Measurements from ENCODE around the gene TRIM38.

TRIM38 gene

GRCh38 chr6:25949695-25950094, 12.9 kb upstream of the TRIM38 start:
- H3K4me1 ChIP-seq = peaks cover 0 to 7% (median 5%) of the 10 kb centered on the region in 10 experiments; a peak in 9 of 20 replicates
- H3K9ac ChIP-seq = no peak overlapping the region
- H3K9me3 ChIP-seq (replicated peaks in 1 of 11) = peaks cover 20 to 78% (median 56%) of the 10 kb centered on the region in 11 experiments
- 0 out of 22 replicates have a peak, but pooled peaks cover 0 to 2% (median 0%) of the 10 kb centered on the region in 11 experiments for H3K36me3 ChIP-seq
- no peak overlapping the region for H3K4me2 ChIP-seq
- H3K27me3 ChIP-seq = no peaks in the 10 kb centered on the region
- H3K27ac ChIP-seq = no peak overlapping the region
- H3K4me3 ChIP-seq = no peak overlapping the region
- TF ChIP-seq Cebpa-rat (IDR thresholded peaks at IDR 0.05) = no peak
- H4K20me1 ChIP-seq = no peaks in the 10 kb centered on the region

- Histone ChIP-seq H3K4me2 (no peak overlapping the region), H3K27ac (no peak overlapping the region), H3K9me3 (replicated peaks in 1 of 11) (peaks cover 20 to 80% (median 54%) of the 10 kb centered on the region in 11 experiments), H3K36me3 (0 out of 22 replicates have a peak, but pooled peaks cover 0 to 2% (median 0%) of the 10 kb centered on the region in 11 experiments), H3K9ac (no peak overlapping the region), H4K20me1 (no peaks in the 10 kb centered on the region), H3K4me1 (peaks cover 0 to 1% (median 0%) of the 10 kb centered on the region in 10 experiments; a peak in 7 of 20 replicates), H3K4me3 (no peak overlapping the region), H3K27me3 (no peaks in the 10 kb centered on the region)
- TF ChIP-seq Cebpa-rat (IDR thresholded peaks at IDR 0.05) = no peak
These were observed 12.3 kb upstream of the TRIM38 start for GRCh38 chr6:25950297-25950696.

- Histone ChIP-seq H3K4me1 (no peaks in the 10 kb centered on the region), H3K4me3 (no peak overlapping the region), H3K4me2 (no peak overlapping the region), H3K27me3 (no peaks in the 10 kb centered on the region), H3K9ac (no peak overlapping the region), H4K20me1 (no peaks in the 10 kb centered on the region), H3K27ac (no peak overlapping the region), H3K36me3 (0 out of 22 replicates have a peak, but pooled peaks cover 0 to 2% (median 0%) of the 10 kb centered on the region in 11 experiments), H3K9me3 (replicated peaks in 1 of 11) (peaks cover 10 to 73% (median 45%) of the 10 kb centered on the region in 11 experiments; a peak in 20 of 22 replicates)
- no peak for TF ChIP-seq Cebpa-rat (IDR thresholded peaks at IDR 0.05)
These were observed 11.1 kb upstream of the TRIM38 start for GRCh38 chr6:25951296-25952032.

GRCh38 chr6:25952535-25952934, 10.1 kb upstream of the TRIM38 start:
- no peaks in the 10 kb centered on the region for H3K4me1 ChIP-seq
- no peak for TF ChIP-seq Cebpa-rat (IDR thresholded peaks at IDR 0.05)

GRCh38 chr6:25953733-25954132, 8.9 kb upstream of the TRIM38 start:
- Histone ChIP-seq H3K4me1 (peaks cover 7 to 11% (median 8%) of the 10 kb centered on the region in 10 experiments; a peak in 19 of 20 replicates), H3K4me2 (no peak overlapping the region), H4K20me1 (no peaks in the 10 kb centered on the region), H3K9ac (no peak overlapping the region), H3K36me3 (0 out of 22 replicates have a peak, but pooled peaks cover 0 to 2% (median 0%) of the 10 kb centered on the region in 11 experiments), H3K27ac (no peak overlapping the region), H3K27me3 (no peaks in the 10 kb centered on the region), H3K4me3 (no peak overlapping the region), H3K9me3 (replicated peaks in 1 of 11) (peaks cover 14 to 81% (median 55%) of the 10 kb centered on the region in 11 experiments; a peak in 21 of 22 replicates)
- TF ChIP-seq Cebpa-rat (IDR thresholded peaks at IDR 0.05) = no peak

More at GRCh38 chr6:25952535-25952934, 10.1 kb upstream of the TRIM38 start:
- no peak overlapping the region for H3K9ac ChIP-seq
- H3K4me3 ChIP-seq = no peak overlapping the region
- H4K20me1 ChIP-seq = no peaks in the 10 kb centered on the region
- 0 out of 22 replicates have a peak, but pooled peaks cover 0 to 2% (median 0%) of the 10 kb centered on the region in 11 experiments for H3K36me3 ChIP-seq
- peaks cover 10 to 69% (median 43%) of the 10 kb centered on the region in 11 experiments; a peak in 20 of 22 replicates for H3K9me3 ChIP-seq (replicated peaks in 1 of 11)
- H3K4me2 ChIP-seq = no peak overlapping the region
- no peaks in the 10 kb centered on the region for H3K27me3 ChIP-seq
- no peak overlapping the region for H3K27ac ChIP-seq

- peaks cover 14 to 84% (median 59%) of the 10 kb centered on the region in 11 experiments; a peak in 21 of 22 replicates for H3K9me3 ChIP-seq (replicated peaks in 1 of 11)
- H4K20me1 ChIP-seq = no peaks in the 10 kb centered on the region
- no peak overlapping the region for H3K4me3 ChIP-seq
- no peak overlapping the region for H3K27ac ChIP-seq
- no peak overlapping the region for H3K9ac ChIP-seq
- H3K27me3 ChIP-seq = no peaks in the 10 kb centered on the region
- TF ChIP-seq Cebpa-rat (IDR thresholded peaks at IDR 0.05) = no peak
- 0 out of 22 replicates have a peak, but pooled peaks cover 0 to 2% (median 0%) of the 10 kb centered on the region in 11 experiments for H3K36me3 ChIP-seq
- no peak overlapping the region for H3K4me2 ChIP-seq
- H3K4me1 ChIP-seq = peaks cover 17 to 21% (median 18%) of the 10 kb centered on the region in 10 experiments
These were observed 7.8 kb upstream of the TRIM38 start for GRCh38 chr6:25954756-25955155.

GRCh38 chr6:25956226-25956625, 6.4 kb upstream of the TRIM38 start:
- Histone ChIP-seq H3K4me1 (peaks cover 31 to 36% (median 33%) of the 10 kb centered on the region in 10 experiments), H4K20me1 (no peaks in the 10 kb centered on the region), H3K4me2 (no peak overlapping the region), H3K9me3 (replicated peaks in 1 of 11) (peaks cover 15 to 86% (median 58%) of the 10 kb centered on the region in 11 experiments), H3K27me3 (no peaks in the 10 kb centered on the region), H3K4me3 (no peak overlapping the region), H3K36me3 (0 out of 22 replicates have a peak, but pooled peaks cover 0 to 2% (median 0%) of the 10 kb centered on the region in 11 experiments), H3K9ac (no peak overlapping the region), H3K27ac (no peak overlapping the region)
- no peak for TF ChIP-seq Cebpa-rat (IDR thresholded peaks at IDR 0.05)

GRCh38 chr6:25958700-25959162, 3.9 kb upstream of the TRIM38 start:
- Histone ChIP-seq H3K4me3 (peak overlapping the region in 6 of 10 experiments; percentile 12 to 42 (median 18); a peak in 8 of 20 replicates), H3K4me1 (peaks cover 41 to 46% (median 42%) of the 10 kb centered on the region in 10 experiments), H3K4me2 (peak overlapping the region; percentile 84 to 98 (median 94)), H3K9me3 (replicated peaks in 1 of 11) (peaks cover 10 to 63% (median 47%) of the 10 kb centered on the region in 11 experiments), H3K27me3 (no peaks in the 10 kb centered on the region), H3K27ac (peak overlapping the region; percentile 38 to 99 (median 73); a peak in 20 of 22 replicates), H4K20me1 (no peaks in the 10 kb centered on the region), H3K36me3 (no peaks in the 10 kb centered on the region), H3K9ac (peak overlapping the region in 4 of 11 experiments; percentile 2 to 40 (median 16); a peak in 5 of 22 replicates)
- no peak for TF ChIP-seq Cebpa-rat (IDR thresholded peaks at IDR 0.05)

Measured in BLaER1 treated with 17β-estradiol and CSF1 and Interleukin-3, amounts not matched to agents 10 nM and 100 nM (cell line).